T-helper 1 cell (primary cell): ENCODE data around the gene DCDC2B.
A peak's percentile ranks its signal among the peaks of the same experiment; 100 is the strongest.

Experiments used
- DNase-seq, 5 donors: peaks; one replicate each; pipeline ENCODE4 v3.0.0-alpha.2; 2012 to 2020

DCDC2B gene

DNA sequence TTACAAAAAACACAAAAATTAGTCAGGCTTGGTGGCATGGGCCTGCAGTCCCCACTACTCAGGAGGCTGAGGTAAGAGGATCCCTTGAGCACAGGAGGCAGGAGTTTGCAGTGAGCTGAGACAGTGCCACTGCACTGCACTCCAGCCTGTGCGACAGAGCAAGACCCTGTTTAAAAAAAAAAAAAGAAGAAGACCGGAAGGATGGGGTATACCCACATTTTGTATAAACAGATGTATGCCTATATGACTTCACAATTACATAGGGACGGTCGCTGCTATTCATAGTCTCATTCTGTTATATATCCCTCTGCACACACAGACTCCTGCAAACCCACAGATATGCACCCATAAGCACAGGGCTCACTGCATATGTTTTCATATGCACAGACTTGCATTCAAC is 54.9 kb downstream of the DCDC2B start:
- DNase-seq, result peak in 1 of 5 donors; percentile 66
